Stimulated activated CD4-positive, alpha-beta T cell treated with anti-CD3 and anti-CD28 coated beads, Interleukin-1b, Interleukin-23, amount 100 ng/mL, for 24 hours (primary cell): ENCODE results near the gene FRMD3.
"Not testable (repeated sequence)": the region's sequence is repeated elsewhere in the genome, so short reads cannot be mapped to it uniquely, and the experiment has no call there.

Experiments used
- DNase-seq, 4 experiments: peaks; one replicate each; pipeline ENCODE4 v3.0.0-alpha.2; 2020; ENCODE audit warnings: low read depth in 4 of 4, low spot score in 1 of 4

FRMD3 gene

GRCh38 chr9:83523684-83524083 lies 14.5 kb downstream of the FRMD3 start:
- DNase-seq = no peak

GRCh38 chr9:83521411-83521810 lies 16.8 kb downstream of the FRMD3 start:
- no peak for DNase-seq

- DNase-seq = no peak
These were observed 17.2 kb downstream of the FRMD3 start for GRCh38 chr9:83521011-83521410.

- no peak for DNase-seq
These were observed 17.9 kb downstream of the FRMD3 start for GRCh38 chr9:83520292-83520691.

GRCh38 chr9:83517980-83518379 lies 20.2 kb downstream of the FRMD3 start:
- DNase-seq = not testable (repeated sequence)

GRCh38 chr9:83514767-83515166 lies 23.4 kb downstream of the FRMD3 start:
- DNase-seq = no peak

GRCh38 chr9:83512621-83513020 lies 25.6 kb downstream of the FRMD3 start:
- DNase-seq = no peak

GRCh38 chr9:83511051-83511450 lies 27.1 kb downstream of the FRMD3 start:
- no peak for DNase-seq

- no peak for DNase-seq
These were observed 28.8 kb downstream of the FRMD3 start for GRCh38 chr9:83509402-83509801.

- no peak for DNase-seq
These were observed 30.1 kb downstream of the FRMD3 start for GRCh38 chr9:83508067-83508466.

- DNase-seq = no peak
These were observed 32.9 kb downstream of the FRMD3 start for GRCh38 chr9:83505282-83505681.

- no peak for DNase-seq
These were observed 34.3 kb downstream of the FRMD3 start for GRCh38 chr9:83503866-83504265.

- no peak for DNase-seq
These were observed 36.6 kb downstream of the FRMD3 start for GRCh38 chr9:83501565-83501964.

GRCh38 chr9:83497441-83497840 lies 40.8 kb downstream of the FRMD3 start:
- no peak for DNase-seq

- no peak for DNase-seq
These were observed 46.2 kb downstream of the FRMD3 start for GRCh38 chr9:83491995-83492394.

GRCh38 chr9:83491413-83491812 lies 46.8 kb downstream of the FRMD3 start:
- no peak for DNase-seq

- no peak for DNase-seq
These were observed 48.2 kb downstream of the FRMD3 start for GRCh38 chr9:83489961-83490360.

GRCh38 chr9:83484990-83485389 lies 53.2 kb downstream of the FRMD3 start:
- no peak for DNase-seq

- DNase-seq = no peak
These were observed 55.0 kb downstream of the FRMD3 start for GRCh38 chr9:83483223-83483622.

GRCh38 chr9:83479765-83480164 lies 58.4 kb downstream of the FRMD3 start:
- DNase-seq = no peak

- no peak for DNase-seq
These were observed 60.6 kb downstream of the FRMD3 start for GRCh38 chr9:83477571-83477970.

GRCh38 chr9:83477120-83477519 lies 61.1 kb downstream of the FRMD3 start:
- DNase-seq = no peak

GRCh38 chr9:83476513-83476912 lies 61.7 kb downstream of the FRMD3 start:
- no peak for DNase-seq

GRCh38 chr9:83475741-83476140 lies 62.5 kb downstream of the FRMD3 start:
- no peak for DNase-seq
